Measurements from ENCODE around the gene CDH13.

GRCh38 chr16:83624429-83625120, 997.8 kb downstream of the CDH13 start:
- no peak for TF ChIP-seq CTCF (conservative IDR thresholded peaks at IDR 0.05; ENCODE audit: low read depth, low read length)
- no peak for TF ChIP-seq EZH2 (IDR thresholded peaks at IDR 0.05; ENCODE audit: borderline replicate concordance, low read depth, low read length, poor library complexity, severe bottlenecking)

Data from A673 (cell line).